ENCODE measurements around the gene METTL9.
"Not testable (repeated sequence)": the region's sequence is repeated elsewhere in the genome, so short reads cannot be mapped to it uniquely, and the experiment has no call there.

Gene METTL9

GRCh38 chr16:21576323-21576722 is 23.1 kb upstream of the METTL9 start:
- not testable (repeated sequence) for DNase-seq

GRCh38 chr16:21577487-21577886 is 21.9 kb upstream of the METTL9 start:
- not testable (repeated sequence) for DNase-seq

- DNase-seq = not testable (repeated sequence)
Observed at GRCh38 chr16:21578311-21578710, 21.1 kb upstream of the METTL9 start.

DNA sequence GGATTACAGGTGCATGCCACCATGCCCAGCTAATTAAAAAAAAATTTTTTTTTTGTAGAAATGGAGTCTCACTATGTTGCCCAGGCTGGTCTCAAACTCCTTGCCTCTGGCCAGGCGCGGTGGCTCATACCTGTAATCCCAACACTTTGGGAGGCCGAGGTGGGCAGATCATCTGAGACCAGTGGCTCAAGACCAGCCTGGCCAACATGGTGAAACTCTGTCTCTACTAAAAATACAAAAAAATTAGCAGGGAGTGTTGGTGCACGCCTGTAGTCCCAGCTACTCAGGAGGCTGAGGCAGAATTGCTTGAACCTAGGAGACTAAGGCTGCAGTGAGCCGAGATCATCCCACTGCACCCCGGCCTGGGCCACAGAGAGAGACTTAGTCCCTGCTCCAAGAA is 19.2 kb upstream of the METTL9 start:
- not testable (repeated sequence) for DNase-seq

DNA sequence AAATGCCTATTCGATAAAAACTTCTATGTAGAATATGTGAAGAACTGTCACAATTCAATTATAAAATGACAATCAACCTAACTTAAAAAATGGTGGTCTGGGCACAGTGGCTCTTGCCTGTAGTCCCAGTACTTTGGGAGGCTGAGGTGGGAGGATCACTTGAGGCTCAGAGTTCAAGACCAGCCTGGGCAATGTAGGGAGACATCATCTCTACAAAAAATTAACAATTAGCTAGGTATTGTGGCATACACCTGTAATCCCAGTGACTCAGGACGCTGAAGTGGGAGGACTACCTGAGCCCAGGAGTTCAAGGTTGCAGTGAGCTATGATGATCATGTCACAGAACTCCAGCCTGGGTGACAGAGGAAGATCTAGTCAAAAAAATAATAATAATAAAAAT is 18.6 kb upstream of the METTL9 start:
- no peak for DNase-seq

DNA sequence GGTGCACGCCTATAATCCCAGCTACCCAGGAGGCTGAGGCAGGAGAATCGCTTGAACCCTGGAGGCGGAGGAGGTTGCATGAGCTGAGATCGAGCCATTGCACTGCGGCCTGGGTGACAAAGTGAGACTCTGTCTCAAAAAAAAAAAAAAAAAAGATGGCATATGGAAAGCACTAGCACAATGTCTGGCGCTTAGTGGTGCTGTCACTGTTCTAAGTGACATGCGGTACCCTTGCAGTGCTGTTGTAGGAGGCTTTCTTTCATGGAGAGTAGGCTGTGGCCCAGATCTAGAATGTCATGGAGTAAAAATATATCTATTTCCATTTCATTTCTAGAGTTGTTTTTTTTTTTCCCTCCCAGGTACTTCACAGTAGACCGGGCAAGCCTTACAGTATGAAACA is 14.6 kb upstream of the METTL9 start:
- DNase-seq = no peak

GRCh38 chr16:21588593-21588992 is 10.8 kb upstream of the METTL9 start:
- DNase-seq = not testable (repeated sequence)

GRCh38 chr16:21589551-21589950 is 9.8 kb upstream of the METTL9 start:
- no peak for DNase-seq

GRCh38 chr16:21590287-21590686 is 9.1 kb upstream of the METTL9 start:
- no peak for DNase-seq

- DNase-seq = no peak
Observed at GRCh38 chr16:21590796-21591195, 8.6 kb upstream of the METTL9 start.

- no peak for DNase-seq
Observed at GRCh38 chr16:21592191-21592590, 7.2 kb upstream of the METTL9 start.

GRCh38 chr16:21593530-21594289 is 5.7 kb upstream of the METTL9 start:
- DNase-seq = no peak

DNA sequence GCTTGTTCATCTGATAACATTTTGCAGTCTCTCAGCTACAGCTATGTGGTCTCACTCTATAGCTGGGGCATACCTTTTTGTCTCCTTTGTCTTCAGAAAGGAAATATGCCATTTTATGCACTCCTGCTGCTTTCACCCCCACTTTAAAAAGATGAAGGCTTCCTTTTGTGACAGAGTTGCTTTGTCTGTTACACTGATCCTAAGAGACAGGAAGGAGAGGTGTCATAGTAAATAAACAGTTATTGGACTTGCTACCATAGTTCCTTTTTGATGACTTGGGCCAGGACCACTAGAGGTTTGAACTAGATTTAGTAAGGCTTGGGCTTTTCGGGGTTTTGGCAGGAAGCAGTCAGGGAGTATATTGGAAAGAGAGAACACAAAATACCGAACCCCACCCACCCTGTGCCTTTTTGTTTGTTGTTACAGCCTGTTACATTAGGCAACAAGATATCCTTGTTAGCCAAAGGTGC is 1.8 kb upstream of the METTL9 start:
- DNase-seq = no peak

DNA sequence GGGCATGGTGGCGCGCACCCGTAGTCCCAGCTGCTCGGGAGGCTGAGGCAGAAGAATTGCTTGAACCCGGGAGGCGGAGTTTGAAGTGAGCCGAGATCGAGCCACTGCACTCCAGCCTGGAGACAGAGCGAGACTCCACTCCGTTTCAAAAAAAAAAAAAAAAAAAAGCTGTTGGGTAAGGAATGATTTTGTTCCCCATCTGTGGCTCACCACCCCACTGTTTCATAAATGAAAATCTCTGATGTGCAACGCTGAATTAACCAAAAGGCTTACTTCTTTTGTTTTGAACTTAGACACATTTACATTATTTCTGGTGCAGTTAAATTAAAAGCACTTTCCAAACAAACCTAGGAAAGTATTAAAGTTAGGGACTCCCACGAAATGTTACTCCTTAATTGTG is 1.2 kb upstream of the METTL9 start:
- DNase-seq = no peak

GRCh38 chr16:21598701-21599121 is 666 bp upstream of the METTL9 start:
- DNase-seq = no peak

- no peak for DNase-seq
Observed at GRCh38 chr16:21600031-21600773, 825 bp downstream of the METTL9 start.

DNA sequence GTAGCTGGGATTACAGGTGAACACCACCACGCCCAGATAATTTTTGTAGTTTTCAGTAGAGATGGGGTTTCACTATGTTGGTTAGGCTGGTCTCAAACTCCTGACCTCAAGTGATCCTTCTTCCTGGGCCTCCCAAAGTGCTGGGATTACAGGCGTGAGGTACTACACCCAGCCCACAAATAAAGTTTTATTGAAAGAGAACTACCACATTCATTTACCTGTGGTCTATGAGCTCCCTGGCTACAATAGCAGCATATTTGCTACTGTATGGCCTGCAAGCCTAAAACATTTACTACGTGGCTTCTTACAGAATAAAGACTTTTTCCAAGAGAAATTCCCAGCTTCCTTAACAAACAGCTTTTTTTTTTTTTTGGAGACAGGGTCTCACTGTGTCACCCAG is 3.4 kb downstream of the METTL9 start:
- DNase-seq = no peak

GRCh38 chr16:21603928-21604327 is 4.6 kb downstream of the METTL9 start:
- no peak for DNase-seq

DNA sequence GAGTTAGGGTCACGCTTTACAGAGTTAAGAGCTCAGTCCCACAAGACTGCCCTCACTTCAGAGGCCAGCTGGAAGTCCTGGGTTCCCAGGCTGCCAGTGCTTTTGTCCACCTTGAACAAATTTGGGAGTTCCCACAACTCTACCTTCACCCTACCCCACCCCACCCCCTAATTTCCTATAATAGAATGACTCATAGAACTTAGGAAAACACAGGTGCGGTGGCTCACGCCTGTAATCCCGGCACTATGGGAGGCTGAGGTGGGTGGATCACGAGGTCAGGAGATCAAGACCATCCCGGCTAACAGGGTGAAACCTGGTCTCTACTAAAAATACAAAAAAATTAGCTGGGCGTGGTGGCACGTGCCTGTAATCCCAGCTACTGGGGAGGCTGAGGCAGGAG is 6.5 kb downstream of the METTL9 start:
- not testable (repeated sequence) for DNase-seq

GRCh38 chr16:21608639-21609328 is 9.4 kb downstream of the METTL9 start:
- DNase-seq = no peak

DNA sequence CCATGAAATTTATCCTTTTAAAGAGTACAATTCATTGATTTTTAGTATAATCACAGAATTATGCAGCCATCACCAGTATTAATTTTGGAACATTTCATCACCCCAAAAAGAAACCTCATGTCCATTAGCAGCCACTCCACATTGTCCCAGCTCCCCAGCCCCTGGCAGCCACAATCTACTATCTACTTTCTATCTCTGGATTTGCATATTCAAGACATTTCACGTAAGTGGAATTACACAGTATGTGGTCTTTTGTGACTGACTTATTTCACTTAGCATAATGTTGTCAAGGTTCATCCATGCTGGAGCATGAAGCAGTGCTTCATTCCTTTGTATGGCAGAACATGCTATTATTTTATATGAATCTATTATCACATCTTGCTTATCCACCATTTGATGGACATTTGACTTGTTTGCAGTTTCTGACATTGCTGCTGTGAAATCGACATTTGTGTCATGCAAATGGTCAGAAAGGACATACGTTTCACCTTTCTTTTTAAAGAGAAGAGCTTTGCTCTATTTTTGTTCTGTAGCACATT is 10.7 kb downstream of the METTL9 start:
- DNase-seq = no peak

GRCh38 chr16:21610766-21611165 is 11.4 kb downstream of the METTL9 start:
- no peak for DNase-seq

GRCh38 chr16:21611198-21611555 is 11.8 kb downstream of the METTL9 start:
- DNase-seq = no peak
